Choroid plexus epithelial cell (primary cell): ENCODE measurements around the gene LDLRAD2.

ENCODE experiments used
- DNase-seq: peaks from one replicate; pipeline ENCODE4 v3.0.0-alpha.2; 2010; ENCODE audit warnings: low read depth
- H3K4me3 ChIP-seq: 2 replicates; pipeline ENCODE4 v1.5.1; 2011; ENCODE audit warnings: low read depth, mild to moderate bottlenecking, control low read depth, low read length, moderate library complexity
- CTCF ChIP-seq: conservative IDR thresholded peaks from 2 replicates; pipeline ENCODE4 v1.5.1; 2011; ENCODE audit warnings: low read depth, mild to moderate bottlenecking, control low read depth, inconsistent platforms, low read length, moderate library complexity

LDLRAD2 gene

GRCh38 chr1:21854090-21854750, 42.2 kb downstream of the LDLRAD2 start:
- no peak for DNase-seq
- no peak overlapping the region for H3K4me3 ChIP-seq
- TF ChIP-seq CTCF, result no peak

- no peak for TF ChIP-seq CTCF
- H3K4me3 ChIP-seq, result no peak overlapping the region
- DNase-seq, result no peak
Measured at GRCh38 chr1:21854751-21855131, 42.7 kb downstream of the LDLRAD2 start.

- TF ChIP-seq CTCF, result no peak
- peak; percentile 4 for DNase-seq
- no peak overlapping the region for H3K4me3 ChIP-seq
Measured at GRCh38 chr1:21855257-21856096, 43.4 kb downstream of the LDLRAD2 start.

- peak; percentile 46 for DNase-seq
- TF ChIP-seq CTCF, result no peak
- H3K4me3 ChIP-seq, result no peak overlapping the region
Measured at GRCh38 chr1:21857142-21857839, 45.2 kb downstream of the LDLRAD2 start.

GRCh38 chr1:21857840-21858670, 46.0 kb downstream of the LDLRAD2 start:
- no peak for TF ChIP-seq CTCF
- no peak overlapping the region for H3K4me3 ChIP-seq
- DNase-seq, result peak; percentile 11

- no peak overlapping the region for H3K4me3 ChIP-seq
- no peak for TF ChIP-seq CTCF
- DNase-seq, result no peak
Measured at GRCh38 chr1:21859669-21860179, 47.7 kb downstream of the LDLRAD2 start.
